ENCODE measurements around the gene NFS1. TPM values are rescaled to one million over a fixed set of nuclear protein-coding genes. Genes with fewer than 3 reads are reported as not detected.

The NFS1 gene
- total and polyA plus RNA-seq, 2 of the 8 experiments (the other 6 are each of a cell fraction or from before 2014, with no cell fraction given), result 26.1 to 38.8 TPM

GRCh38 chr20:35663516-35664465, 35.4 kb downstream of the NFS1 start (continued):
- TF ChIP-seq, protein P1, sequence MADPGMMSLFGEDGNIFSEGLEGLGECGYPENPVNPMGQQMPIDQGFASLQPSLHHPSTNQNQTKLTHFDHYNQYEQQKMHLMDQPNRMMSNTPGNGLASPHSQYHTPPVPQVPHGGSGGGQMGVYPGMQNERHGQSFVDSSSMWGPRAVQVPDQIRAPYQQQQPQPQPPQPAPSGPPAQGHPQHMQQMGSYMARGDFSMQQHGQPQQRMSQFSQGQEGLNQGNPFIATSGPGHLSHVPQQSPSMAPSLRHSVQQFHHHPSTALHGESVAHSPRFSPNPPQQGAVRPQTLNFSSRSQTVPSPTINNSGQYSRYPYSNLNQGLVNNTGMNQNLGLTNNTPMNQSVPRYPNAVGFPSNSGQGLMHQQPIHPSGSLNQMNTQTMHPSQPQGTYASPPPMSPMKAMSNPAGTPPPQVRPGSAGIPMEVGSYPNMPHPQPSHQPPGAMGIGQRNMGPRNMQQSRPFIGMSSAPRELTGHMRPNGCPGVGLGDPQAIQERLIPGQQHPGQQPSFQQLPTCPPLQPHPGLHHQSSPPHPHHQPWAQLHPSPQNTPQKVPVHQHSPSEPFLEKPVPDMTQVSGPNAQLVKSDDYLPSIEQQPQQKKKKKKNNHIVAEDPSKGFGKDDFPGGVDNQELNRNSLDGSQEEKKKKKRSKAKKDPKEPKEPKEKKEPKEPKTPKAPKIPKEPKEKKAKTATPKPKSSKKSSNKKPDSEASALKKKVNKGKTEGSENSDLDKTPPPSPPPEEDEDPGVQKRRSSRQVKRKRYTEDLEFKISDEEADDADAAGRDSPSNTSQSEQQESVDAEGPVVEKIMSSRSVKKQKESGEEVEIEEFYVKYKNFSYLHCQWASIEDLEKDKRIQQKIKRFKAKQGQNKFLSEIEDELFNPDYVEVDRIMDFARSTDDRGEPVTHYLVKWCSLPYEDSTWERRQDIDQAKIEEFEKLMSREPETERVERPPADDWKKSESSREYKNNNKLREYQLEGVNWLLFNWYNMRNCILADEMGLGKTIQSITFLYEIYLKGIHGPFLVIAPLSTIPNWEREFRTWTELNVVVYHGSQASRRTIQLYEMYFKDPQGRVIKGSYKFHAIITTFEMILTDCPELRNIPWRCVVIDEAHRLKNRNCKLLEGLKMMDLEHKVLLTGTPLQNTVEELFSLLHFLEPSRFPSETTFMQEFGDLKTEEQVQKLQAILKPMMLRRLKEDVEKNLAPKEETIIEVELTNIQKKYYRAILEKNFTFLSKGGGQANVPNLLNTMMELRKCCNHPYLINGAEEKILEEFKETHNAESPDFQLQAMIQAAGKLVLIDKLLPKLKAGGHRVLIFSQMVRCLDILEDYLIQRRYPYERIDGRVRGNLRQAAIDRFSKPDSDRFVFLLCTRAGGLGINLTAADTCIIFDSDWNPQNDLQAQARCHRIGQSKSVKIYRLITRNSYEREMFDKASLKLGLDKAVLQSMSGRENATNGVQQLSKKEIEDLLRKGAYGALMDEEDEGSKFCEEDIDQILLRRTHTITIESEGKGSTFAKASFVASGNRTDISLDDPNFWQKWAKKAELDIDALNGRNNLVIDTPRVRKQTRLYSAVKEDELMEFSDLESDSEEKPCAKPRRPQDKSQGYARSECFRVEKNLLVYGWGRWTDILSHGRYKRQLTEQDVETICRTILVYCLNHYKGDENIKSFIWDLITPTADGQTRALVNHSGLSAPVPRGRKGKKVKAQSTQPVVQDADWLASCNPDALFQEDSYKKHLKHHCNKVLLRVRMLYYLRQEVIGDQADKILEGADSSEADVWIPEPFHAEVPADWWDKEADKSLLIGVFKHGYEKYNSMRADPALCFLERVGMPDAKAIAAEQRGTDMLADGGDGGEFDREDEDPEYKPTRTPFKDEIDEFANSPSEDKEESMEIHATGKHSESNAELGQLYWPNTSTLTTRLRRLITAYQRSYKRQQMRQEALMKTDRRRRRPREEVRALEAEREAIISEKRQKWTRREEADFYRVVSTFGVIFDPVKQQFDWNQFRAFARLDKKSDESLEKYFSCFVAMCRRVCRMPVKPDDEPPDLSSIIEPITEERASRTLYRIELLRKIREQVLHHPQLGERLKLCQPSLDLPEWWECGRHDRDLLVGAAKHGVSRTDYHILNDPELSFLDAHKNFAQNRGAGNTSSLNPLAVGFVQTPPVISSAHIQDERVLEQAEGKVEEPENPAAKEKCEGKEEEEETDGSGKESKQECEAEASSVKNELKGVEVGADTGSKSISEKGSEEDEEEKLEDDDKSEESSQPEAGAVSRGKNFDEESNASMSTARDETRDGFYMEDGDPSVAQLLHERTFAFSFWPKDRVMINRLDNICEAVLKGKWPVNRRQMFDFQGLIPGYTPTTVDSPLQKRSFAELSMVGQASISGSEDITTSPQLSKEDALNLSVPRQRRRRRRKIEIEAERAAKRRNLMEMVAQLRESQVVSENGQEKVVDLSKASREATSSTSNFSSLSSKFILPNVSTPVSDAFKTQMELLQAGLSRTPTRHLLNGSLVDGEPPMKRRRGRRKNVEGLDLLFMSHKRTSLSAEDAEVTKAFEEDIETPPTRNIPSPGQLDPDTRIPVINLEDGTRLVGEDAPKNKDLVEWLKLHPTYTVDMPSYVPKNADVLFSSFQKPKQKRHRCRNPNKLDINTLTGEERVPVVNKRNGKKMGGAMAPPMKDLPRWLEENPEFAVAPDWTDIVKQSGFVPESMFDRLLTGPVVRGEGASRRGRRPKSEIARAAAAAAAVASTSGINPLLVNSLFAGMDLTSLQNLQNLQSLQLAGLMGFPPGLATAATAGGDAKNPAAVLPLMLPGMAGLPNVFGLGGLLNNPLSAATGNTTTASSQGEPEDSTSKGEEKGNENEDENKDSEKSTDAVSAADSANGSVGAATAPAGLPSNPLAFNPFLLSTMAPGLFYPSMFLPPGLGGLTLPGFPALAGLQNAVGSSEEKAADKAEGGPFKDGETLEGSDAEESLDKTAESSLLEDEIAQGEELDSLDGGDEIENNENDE (IDR thresholded peaks at IDR 0.05; ENCODE audit: insufficient replicate concordance, low read length), result no peak
- no peak for TF ChIP-seq CBX8 (IDR thresholded peaks at IDR 0.05; ENCODE audit: borderline replicate concordance, low read depth, low read length)
- peak; percentile 12 for TF ChIP-seq ASH2L (IDR thresholded peaks at IDR 0.05; ENCODE audit: low read length)
- TF ChIP-seq TCF12 (IDR thresholded peaks at IDR 0.05; ENCODE audit: low read depth, low read length), result no peak
- no peak for TF ChIP-seq MAFK (IDR thresholded peaks at IDR 0.05; ENCODE audit: low read depth, low read length)
- TF ChIP-seq TEAD4 (IDR thresholded peaks at IDR 0.05; ENCODE audit: low read depth, low read length), result no peak
- TF ChIP-seq KDM1A (IDR thresholded peaks at IDR 0.05; ENCODE audit: borderline replicate concordance, low read length), result no peak
- no peak for TF ChIP-seq GABPA (IDR thresholded peaks at IDR 0.05; ENCODE audit: borderline replicate concordance, insufficient read depth, low read length)
- no peak for TF ChIP-seq EGR1 (IDR thresholded peaks at IDR 0.05; ENCODE audit: borderline replicate concordance, low read depth, low read length)
- TF ChIP-seq CTBP2 (IDR thresholded peaks at IDR 0.05; ENCODE audit: borderline replicate concordance, insufficient read depth, insufficient read length, low read length), result no peak
